Muscle of leg (tissue), 11 donors: ENCODE measurements around the gene PIGT. TPM values are rescaled to one million over a fixed set of nuclear protein-coding genes. Genes with fewer than 3 reads are reported as not detected.

Experiments used
- DNase-seq: peaks from one replicate; pipeline ENCODE4 v3.0.0; 2013
- H3K27ac ChIP-seq: one replicate; pipeline ENCODE4 v1.5.1; 2013; ENCODE audit warnings: mild to moderate bottlenecking, low read length, control low read depth
- H3K27me3 ChIP-seq: one replicate; pipeline ENCODE4 v1.6.1; 2013; ENCODE audit warnings: low read length; ENCODE audit not compliant: control insufficient read depth, insufficient read depth
- H3K36me3 ChIP-seq: one replicate; pipeline ENCODE4 v1.6.1; 2013; ENCODE audit warnings: low read length; ENCODE audit not compliant: control insufficient read depth, insufficient read depth
- H3K4me1 ChIP-seq: one replicate; pipeline ENCODE4 v1.6.1; 2013; ENCODE audit warnings: low read length; ENCODE audit not compliant: control insufficient read depth, insufficient read depth
- H3K4me3 ChIP-seq: one replicate; pipeline ENCODE4 v1.5.1; 2013; ENCODE audit warnings: low read length, control low read depth
- H3K9me3 ChIP-seq: replicated peaks from 2 replicates; pipeline ENCODE4 v1.6.1; 2013; ENCODE audit warnings: low read depth, low read length; ENCODE audit not compliant: control insufficient read depth
- WGBS: methylation state at CpG from one replicate; pipeline ENCODE4 v1.1.5; 2013; ENCODE audit warnings: missing lambda C conversion rate; ENCODE audit not compliant: insufficient coverage; 5-methylcytosine and 5-hydroxymethylcytosine counted together
- polyA plus RNA-seq, 8 donors: library from polyadenylated mRNA; unstranded; fragments of 120-200 nt; gene quantifications; one replicate each; pipeline versions ENCODE4 v1.2.1 to v1.2.3, GENCODE V29; 2013; ENCODE audit warnings: inconsistent platforms in 1 of 8, low replicate concordance in 1 of 8; ENCODE audit not compliant: insufficient read length in 8 of 8, insufficient read depth in 1 of 8
- total RNA-seq: library from RNA; stranded (reverse); fragments of 120-200 nt; gene quantifications from one replicate; pipeline ENCODE4 v1.2.4, GENCODE V29; 2013

PIGT gene
- total and polyA plus RNA-seq, 9 donors: 39.5 to 78.8 (median 73.7) TPM

DNA sequence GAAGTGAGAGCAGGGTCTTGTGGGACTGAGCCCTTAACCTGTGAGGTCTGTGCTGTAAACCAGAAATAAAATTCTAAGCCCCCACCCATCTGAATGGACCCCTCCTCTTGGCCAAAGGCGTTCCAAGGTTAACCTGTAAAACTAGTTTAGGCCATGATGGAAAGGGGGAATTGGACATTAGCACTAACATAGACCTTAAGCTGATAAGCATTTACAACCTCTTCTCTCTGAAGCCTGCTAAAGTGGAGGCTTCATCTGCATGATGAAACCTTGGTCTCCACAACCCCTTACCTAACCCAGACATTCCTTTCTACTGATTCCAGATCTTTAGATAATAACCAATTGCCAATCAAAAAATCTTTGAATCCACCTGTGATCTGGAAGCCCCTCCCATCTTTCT lies 25.8 kb downstream of the PIGT start:
- H3K27ac ChIP-seq: no peak overlapping the region
- H3K4me3 ChIP-seq: no peak overlapping the region
- H3K4me1 ChIP-seq: no peaks in the 10 kb centered on the region
- WGBS: no CpG with 5 or more reads among the region's 1 CpG
- H3K9me3 ChIP-seq: no peaks in the 10 kb centered on the region
- no peaks in the 10 kb centered on the region for H3K36me3 ChIP-seq
- peaks cover 3% of the 10 kb centered on the region for H3K27me3 ChIP-seq
- DNase-seq: no peak

GRCh38 chr20:45444050-45444449 lies 28.1 kb downstream of the PIGT start:
- Histone ChIP-seq H3K27ac (no peak overlapping the region), H3K4me1 (no peaks in the 10 kb centered on the region)

GRCh38 chr20:45445805-45446562 lies 30.0 kb downstream of the PIGT start:
- Histone ChIP-seq H3K27me3 (peaks cover 3% of the 10 kb centered on the region), H3K27ac (no peak overlapping the region), H3K4me3 (no peak overlapping the region), H3K36me3 (no peaks in the 10 kb centered on the region), H3K4me1 (no peaks in the 10 kb centered on the region), H3K9me3 (no peaks in the 10 kb centered on the region)
- no peak for DNase-seq
- WGBS: 63% methylated on average over 5 of the region's 7 CpGs

More at GRCh38 chr20:45444050-45444449, 28.1 kb downstream of the PIGT start:
- H3K4me3 ChIP-seq: no peak overlapping the region
- DNase-seq: no peak
- H3K36me3 ChIP-seq: no peaks in the 10 kb centered on the region
- no peaks in the 10 kb centered on the region for H3K9me3 ChIP-seq
- H3K27me3 ChIP-seq: peaks cover 3% of the 10 kb centered on the region

- no peak overlapping the region for H3K4me3 ChIP-seq
- no peak for DNase-seq
- peaks cover 3% of the 10 kb centered on the region for H3K27me3 ChIP-seq
- no peak overlapping the region for H3K27ac ChIP-seq
- H3K4me1 ChIP-seq: no peaks in the 10 kb centered on the region
- WGBS: no CpG with 5 or more reads among the region's 6 CpGs
- no peaks in the 10 kb centered on the region for H3K9me3 ChIP-seq
- H3K36me3 ChIP-seq: no peaks in the 10 kb centered on the region
These were observed 32.3 kb downstream of the PIGT start for GRCh38 chr20:45448270-45448669.

- Histone ChIP-seq H3K27ac (no peak overlapping the region), H3K9me3 (no peaks in the 10 kb centered on the region), H3K4me3 (no peak overlapping the region), H3K36me3 (no peaks in the 10 kb centered on the region), H3K27me3 (no peaks in the 10 kb centered on the region), H3K4me1 (no peaks in the 10 kb centered on the region)
- no peak for DNase-seq
- WGBS: 20% methylated on average over 1 of the region's 3 CpGs
These were observed 33.6 kb downstream of the PIGT start for GRCh38 chr20:45449528-45449927.

- no peaks in the 10 kb centered on the region for H3K36me3 ChIP-seq
- WGBS: 67% methylated on average over 1 of the region's 5 CpGs
- no peak overlapping the region for H3K27ac ChIP-seq
- peak; percentile 46 for DNase-seq
- no peaks in the 10 kb centered on the region for H3K9me3 ChIP-seq
- H3K4me3 ChIP-seq: no peak overlapping the region
- H3K27me3 ChIP-seq: no peaks in the 10 kb centered on the region
- no peaks in the 10 kb centered on the region for H3K4me1 ChIP-seq
These were observed 34.3 kb downstream of the PIGT start for GRCh38 chr20:45450097-45450818.

DNA sequence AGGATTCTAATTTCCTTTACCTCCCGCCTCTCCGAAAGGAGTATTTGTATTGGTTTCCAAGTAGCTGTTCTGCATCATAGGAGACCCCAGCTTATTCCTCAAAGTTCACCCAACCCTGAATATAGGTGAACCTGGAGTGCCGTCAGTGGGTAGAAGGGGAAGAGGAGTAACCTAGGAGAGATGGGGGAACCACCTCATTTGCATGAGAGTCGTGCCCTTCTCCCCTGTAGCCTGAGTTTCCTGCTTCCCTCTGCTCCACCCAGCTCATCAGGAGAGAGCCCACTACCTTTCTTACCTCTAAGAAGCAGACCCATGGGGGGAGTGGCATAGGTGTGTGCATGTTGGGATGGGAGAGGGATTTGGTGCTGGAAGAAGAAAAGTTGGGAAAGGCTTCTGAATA lies 36.3 kb downstream of the PIGT start:
- no peak for DNase-seq
- H3K27ac ChIP-seq: no peak overlapping the region
- no peak overlapping the region for H3K4me3 ChIP-seq
- no peaks in the 10 kb centered on the region for H3K9me3 ChIP-seq
- H3K27me3 ChIP-seq: no peaks in the 10 kb centered on the region
- H3K4me1 ChIP-seq: no peaks in the 10 kb centered on the region
- H3K36me3 ChIP-seq: no peaks in the 10 kb centered on the region
- no CpG with 5 or more reads among the region's 4 CpGs for WGBS

- H3K27ac ChIP-seq: no peak overlapping the region
- no peaks in the 10 kb centered on the region for H3K4me1 ChIP-seq
- H3K4me3 ChIP-seq: no peak overlapping the region
- DNase-seq: no peak
- WGBS: 64% methylated on average over 2 of the region's 4 CpGs
- no peaks in the 10 kb centered on the region for H3K9me3 ChIP-seq
- no peaks in the 10 kb centered on the region for H3K27me3 ChIP-seq
- H3K36me3 ChIP-seq: no peaks in the 10 kb centered on the region
These were observed 37.1 kb downstream of the PIGT start for GRCh38 chr20:45452772-45453691.

- DNase-seq: no peak
- H3K4me3 ChIP-seq: no peak overlapping the region
These were observed 40.7 kb downstream of the PIGT start for GRCh38 chr20:45456632-45457031.

DNA sequence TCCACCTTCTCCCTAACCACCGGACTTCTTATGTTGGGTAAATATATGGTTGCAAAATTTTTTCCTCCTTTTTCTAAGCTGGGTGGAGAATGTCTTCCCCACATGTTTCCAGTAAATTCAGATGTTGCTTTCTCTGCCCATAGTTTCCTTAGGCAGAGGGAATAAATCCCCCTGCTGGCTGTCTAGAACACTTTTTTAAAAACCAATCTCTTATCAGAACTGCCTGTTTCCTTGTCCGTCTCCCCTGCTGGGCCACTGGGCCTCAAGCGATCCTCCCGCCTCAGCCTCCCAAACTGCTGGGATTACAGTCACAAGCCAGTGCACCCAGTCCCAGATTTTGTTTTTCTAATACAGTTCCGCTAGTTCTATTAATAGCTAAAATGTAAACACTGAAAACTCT lies 43.7 kb downstream of the PIGT start:
- 64% methylated on average over 3 of the region's 5 CpGs for WGBS

More at GRCh38 chr20:45456632-45457031, 40.7 kb downstream of the PIGT start:
- Histone ChIP-seq H3K27ac (no peak overlapping the region), H3K4me1 (no peaks in the 10 kb centered on the region), H3K27me3 (peaks cover 2% of the 10 kb centered on the region), H3K9me3 (no peaks in the 10 kb centered on the region), H3K36me3 (no peaks in the 10 kb centered on the region)
- WGBS: 5% methylated on average over 5 of the region's 6 CpGs

More for the DNA sequence above, 43.7 kb downstream of the PIGT start:
- H3K4me1 ChIP-seq: no peaks in the 10 kb centered on the region
- no peaks in the 10 kb centered on the region for H3K9me3 ChIP-seq
- peaks cover 4% of the 10 kb centered on the region for H3K27me3 ChIP-seq
- DNase-seq: no peak
- no peak overlapping the region for H3K27ac ChIP-seq
- no peaks in the 10 kb centered on the region for H3K36me3 ChIP-seq
- no peak overlapping the region for H3K4me3 ChIP-seq
